Colonic mucosa (tissue), 4 donors: Measurements from ENCODE around the gene EPHB1. TPM values are rescaled to one million over a fixed set of nuclear protein-coding genes. Genes with fewer than 3 reads are reported as not detected.

Source experiments
- DNase-seq: peaks from one replicate; pipeline ENCODE4 v3.0.0-alpha.2; 2020
- H3K27ac ChIP-seq: fragments of 200-600 bp; one replicate; pipeline ENCODE4 v1.8.0; 2021
- H3K27me3 ChIP-seq: fragments of 200-600 bp; one replicate; pipeline ENCODE4 v1.8.0; 2021
- H3K36me3 ChIP-seq: fragments of 200-600 bp; one replicate; pipeline ENCODE4 v1.8.0; 2021
- H3K4me1 ChIP-seq: fragments of 200-600 bp; one replicate; pipeline ENCODE4 v1.8.0; 2021; ENCODE audit warnings: mild to moderate bottlenecking
- H3K4me3 ChIP-seq: fragments of 200-600 bp; one replicate; pipeline ENCODE4 v1.8.0; 2021
- H3K9ac ChIP-seq, 2 donors: one replicate each; pipeline ENCODE4 v1.7.0; 2013; ENCODE audit warnings: control low read depth in 2 of 2, low read depth in 2 of 2, low read length in 2 of 2
- H3K9me3 ChIP-seq: fragments of 200-600 bp; one replicate; pipeline ENCODE4 v1.8.0; 2021
- CTCF ChIP-seq: fragments of 200-600 bp; IDR thresholded peaks from one replicate; pipeline ENCODE4 v1.8.0; 2022; ENCODE audit warnings: antibody characterized with exemption, mild to moderate bottlenecking
- intact Hi-C: fragments of 100-400 bp; cut with DNase I; formaldehyde crosslinking; loops from one replicate; pipeline ENCODE4 v1.14.1; 2022
- total RNA-seq, 2 donors: library from RNA; stranded (reverse); fragmentation: NEBNext Ultra II Directional in 1 of 2; extraction: Animal tissue kit (Norgen Biotek cat#: 25700) in 1 of 2; gene quantifications; one replicate each; pipeline ENCODE4 v1.2.1, GENCODE V29; 2021
- donor health status: healthy.
- donor health status: DM: no; HTN: no; CAD: no.
- donor health status: DM: no; HTN: no; CAD: no.

The EPHB1 gene
- total RNA-seq = under 1 TPM; 0.40 to 0.74 TPM

GRCh38 chr3:134794950-134795745 lies at the start of gene EPHB1:
TSS of gene EPHB1 (plus strand) at chr3:134795260.
- no peaks in the 10 kb centered on the region for H3K4me1 ChIP-seq
- H3K27me3 ChIP-seq = peaks cover 29% of the 10 kb centered on the region
- peak; percentile 72 for DNase-seq
- H3K36me3 ChIP-seq = no peaks in the 10 kb centered on the region
- TF ChIP-seq CTCF = peak; percentile 73
- intact Hi-C loops = loop anchor here (5.0 to 10.0 kb wide), 2 partner anchors 710 to 1097 kb away; no protein-coding TSS in a partner anchor
- no peaks in the 10 kb centered on the region for H3K9me3 ChIP-seq
- no peak within 1 kb of the TSS for H3K27ac ChIP-seq
- peak within 1 kb of the TSS; percentile 43 for H3K4me3 ChIP-seq
- no peak within 1 kb of the TSS for H3K9ac ChIP-seq

GRCh38 chr3:134748698-134749097 lies 46.4 kb upstream of the EPHB1 start:
- H3K27me3 ChIP-seq = no peaks in the 10 kb centered on the region
- H3K36me3 ChIP-seq = no peaks in the 10 kb centered on the region
- no peak overlapping the region for H3K9ac ChIP-seq
- DNase-seq = no peak
- no peaks in the 10 kb centered on the region for H3K9me3 ChIP-seq
- no peaks in the 10 kb centered on the region for H3K4me1 ChIP-seq
- H3K4me3 ChIP-seq = no peak overlapping the region
- no peak overlapping the region for H3K27ac ChIP-seq
- no peak for TF ChIP-seq CTCF
- intact Hi-C loops = no loop called here

GRCh38 chr3:134749174-134749573 lies 45.9 kb upstream of the EPHB1 start:
- H3K4me3 ChIP-seq = no peak overlapping the region
- no peaks in the 10 kb centered on the region for H3K9me3 ChIP-seq
- no peak for DNase-seq
- H3K9ac ChIP-seq = no peak overlapping the region
- H3K36me3 ChIP-seq = no peaks in the 10 kb centered on the region
- no peaks in the 10 kb centered on the region for H3K4me1 ChIP-seq
- H3K27me3 ChIP-seq = no peaks in the 10 kb centered on the region
- TF ChIP-seq CTCF = no peak
- intact Hi-C loops = no loop called here
- H3K27ac ChIP-seq = no peak overlapping the region

GRCh38 chr3:134749802-134750553 lies 45.1 kb upstream of the EPHB1 start:
- no peak overlapping the region for H3K9ac ChIP-seq
- intact Hi-C loops = loop anchor here (5.0 kb wide), 1 partner anchor 148 kb away; no protein-coding TSS in a partner anchor
- H3K36me3 ChIP-seq = no peaks in the 10 kb centered on the region
- TF ChIP-seq CTCF = no peak
- H3K27me3 ChIP-seq = no peaks in the 10 kb centered on the region
- H3K4me3 ChIP-seq = no peak overlapping the region
- no peaks in the 10 kb centered on the region for H3K9me3 ChIP-seq
- no peak overlapping the region for H3K27ac ChIP-seq
- no peaks in the 10 kb centered on the region for H3K4me1 ChIP-seq
- DNase-seq = no peak

GRCh38 chr3:134751831-134752230 lies 43.2 kb upstream of the EPHB1 start:
- no peak overlapping the region for H3K27ac ChIP-seq
- DNase-seq = no peak
- intact Hi-C loops = loop anchor here (5.0 kb wide), 1 partner anchor 150 kb away; no protein-coding TSS in a partner anchor
- H3K9me3 ChIP-seq = no peaks in the 10 kb centered on the region
- H3K9ac ChIP-seq = no peak overlapping the region
- H3K36me3 ChIP-seq = no peaks in the 10 kb centered on the region
- no peak for TF ChIP-seq CTCF
- H3K4me3 ChIP-seq = no peak overlapping the region
- no peaks in the 10 kb centered on the region for H3K4me1 ChIP-seq
- no peaks in the 10 kb centered on the region for H3K27me3 ChIP-seq
